GM13977 (cell line): ENCODE measurements around the gene DCAF11.

Source experiments
- DNase-seq: peaks from one replicate; pipeline ENCODE4 v3.0.0; 2012; ENCODE audit warnings: low spot score
- CTCF ChIP-seq: IDR thresholded peaks from 2 replicates; pipeline ENCODE4 v1.5.1; 2012; ENCODE audit warnings: mild to moderate bottlenecking, control low read depth; ENCODE audit not compliant: insufficient read depth; ENCODE audit errors: extremely low read depth, missing control alignments
- in situ Hi-C: fragments of 300-500 bp; cut with MboI; formaldehyde crosslinking; loops from one replicate; pipeline ENCODE4 v1.12.0; 2022; ENCODE audit warnings: low sequenced_read_pairs, low pct_unique_long_range_greater_than_20kb, mixed read lengths, inconsistent platforms; ENCODE audit not compliant: unreplicated experiment

DCAF11 gene

GRCh38 chr14:24123424-24124417 is 9.1 kb downstream of the DCAF11 start:
- TF ChIP-seq CTCF = no peak
- in situ Hi-C loops = no loop called here
- no peak for DNase-seq

GRCh38 chr14:24126939-24127338 is 12.4 kb downstream of the DCAF11 start:
- in situ Hi-C loops = no loop called here
- no peak for DNase-seq
- TF ChIP-seq CTCF = no peak

GRCh38 chr14:24127673-24128072 is 13.1 kb downstream of the DCAF11 start:
- TF ChIP-seq CTCF = no peak
- in situ Hi-C loops = no loop called here

GRCh38 chr14:24129410-24129998 is 14.9 kb downstream of the DCAF11 start:
- no peak for DNase-seq
- in situ Hi-C loops = no loop called here
- TF ChIP-seq CTCF = no peak

More at GRCh38 chr14:24127673-24128072, 13.1 kb downstream of the DCAF11 start:
- no peak for DNase-seq

- DNase-seq = no peak
- in situ Hi-C loops = no loop called here
- TF ChIP-seq CTCF = no peak
Observed at GRCh38 chr14:24130380-24130716, 15.8 kb downstream of the DCAF11 start, which contains the start of gene FITM1. Gene FITM1, plus strand, starts transcription at chr14:24130659. Its CDS starts 905 bp downstream, at chr14:24131564.

GRCh38 chr14:24130717-24131548 is 16.4 kb downstream of the DCAF11 start:
- in situ Hi-C loops = no loop called here
- no peak for DNase-seq
- no peak for TF ChIP-seq CTCF
